Measurements from ENCODE around the gene MEA1.
A peak's percentile ranks its signal among the peaks of the same experiment; 100 is the strongest.

The MEA1 gene

GRCh38 chr6:42984924-42985475 is 28.7 kb downstream of the MEA1 start:
- Histone ChIP-seq H3F3A (ENCODE audit: low read depth) (no peaks in the 10 kb centered on the region), H3K27me3 (ENCODE audit: insufficient read depth, low read length, poor library complexity, severe bottlenecking) (no peaks in the 10 kb centered on the region), H3K4me1 (ENCODE audit: insufficient read depth, low read length, poor library complexity, severe bottlenecking) (peaks cover 44% of the 10 kb centered on the region), H3K9ac (ENCODE audit: low read depth, low read length, poor library complexity, severe bottlenecking) (peak overlapping the region; percentile 90), H3K9me3 (ENCODE audit: insufficient read depth, low read depth, low read length) (no peaks in the 10 kb centered on the region), H3K4me3 (ENCODE audit: low read length, poor library complexity, severe bottlenecking) (peak overlapping the region; percentile 85), H3K79me2 (ENCODE audit: insufficient read depth, low read length) (peaks cover 45% of the 10 kb centered on the region), H3K9me2 (replicated peaks; ENCODE audit: low read depth, low read length) (no peaks in the 10 kb centered on the region), H4K20me1 (ENCODE audit: insufficient read depth, low read length, poor library complexity, severe bottlenecking) (peaks cover 5% of the 10 kb centered on the region), H2AFZ (ENCODE audit: low read length) (peak overlapping the region; percentile 79), H3K4me2 (ENCODE audit: low read depth, low read length, poor library complexity, severe bottlenecking) (peak overlapping the region; percentile 90), H3K36me3 (ENCODE audit: insufficient read depth, low read length) (no peaks in the 10 kb centered on the region)
- TF ChIP-seq CTCF (conservative IDR thresholded peaks at IDR 0.05; ENCODE audit: low read length), result no peak
- TF ChIP-seq EZH2phosphoT487 (IDR thresholded peaks at IDR 0.05; ENCODE audit: borderline replicate concordance), result no peak

- Histone ChIP-seq H2AFZ (ENCODE audit: low read length) (peak within 1 kb of the TSS; percentile 86), H3K27me3 (ENCODE audit: insufficient read depth, low read length, poor library complexity, severe bottlenecking) (no peaks in the 10 kb centered on the region), H3F3A (ENCODE audit: low read depth) (no peaks in the 10 kb centered on the region), H4K20me1 (ENCODE audit: insufficient read depth, low read length, poor library complexity, severe bottlenecking) (peaks cover 5% of the 10 kb centered on the region), H3K36me3 (ENCODE audit: insufficient read depth, low read length) (no peaks in the 10 kb centered on the region), H3K9me2 (replicated peaks; ENCODE audit: low read depth, low read length) (no peaks in the 10 kb centered on the region), H3K4me2 (ENCODE audit: low read depth, low read length, poor library complexity, severe bottlenecking) (peak within 1 kb of the TSS; percentile 97), H3K4me1 (ENCODE audit: insufficient read depth, low read length, poor library complexity, severe bottlenecking) (peaks cover 51% of the 10 kb centered on the region), H3K9me3 (ENCODE audit: insufficient read depth, low read depth, low read length) (no peaks in the 10 kb centered on the region), H3K4me3 (ENCODE audit: low read length, poor library complexity, severe bottlenecking) (peak within 1 kb of the TSS; percentile 85), H3K9ac (ENCODE audit: low read depth, low read length, poor library complexity, severe bottlenecking) (peak within 1 kb of the TSS; percentile 90), H3K79me2 (ENCODE audit: insufficient read depth, low read length) (peaks cover 45% of the 10 kb centered on the region)
- TF ChIP-seq CTCF (conservative IDR thresholded peaks at IDR 0.05; ENCODE audit: low read length) (no peak), EZH2phosphoT487 (IDR thresholded peaks at IDR 0.05; ENCODE audit: borderline replicate concordance) (no peak)
Measured at GRCh38 chr6:42984001-42984923, 29.5 kb downstream of the MEA1 start, which contains the start of gene PPP2R5D. TSS of gene PPP2R5D (plus strand) at chr6:42984570. CDS start at chr6:42984678, 108 bp downstream.

- no peaks in the 10 kb centered on the region for H3K36me3 ChIP-seq (ENCODE audit: insufficient read depth, low read length)
- H3K9me3 ChIP-seq (ENCODE audit: insufficient read depth, low read depth, low read length), result no peaks in the 10 kb centered on the region
- H3K4me2 ChIP-seq (ENCODE audit: low read depth, low read length, poor library complexity, severe bottlenecking), result no peak overlapping the region
- TF ChIP-seq CTCF (conservative IDR thresholded peaks at IDR 0.05; ENCODE audit: low read length) (no peak), EZH2phosphoT487 (IDR thresholded peaks at IDR 0.05; ENCODE audit: borderline replicate concordance) (no peak)
- H3F3A ChIP-seq (ENCODE audit: low read depth), result no peaks in the 10 kb centered on the region
- H2AFZ ChIP-seq (ENCODE audit: low read length), result no peak overlapping the region
- H3K27me3 ChIP-seq (ENCODE audit: insufficient read depth, low read length, poor library complexity, severe bottlenecking), result no peaks in the 10 kb centered on the region
- peaks cover 6% of the 10 kb centered on the region for H4K20me1 ChIP-seq (ENCODE audit: insufficient read depth, low read length, poor library complexity, severe bottlenecking)
- no peaks in the 10 kb centered on the region for H3K9me2 ChIP-seq (replicated peaks; ENCODE audit: low read depth, low read length)
- peaks cover 37% of the 10 kb centered on the region for H3K79me2 ChIP-seq (ENCODE audit: insufficient read depth, low read length)
- H3K4me3 ChIP-seq (ENCODE audit: low read length, poor library complexity, severe bottlenecking), result no peak overlapping the region
- no peak overlapping the region for H3K9ac ChIP-seq (ENCODE audit: low read depth, low read length, poor library complexity, severe bottlenecking)
- peaks cover 38% of the 10 kb centered on the region for H3K4me1 ChIP-seq (ENCODE audit: insufficient read depth, low read length, poor library complexity, severe bottlenecking)
Measured at GRCh38 chr6:42981836-42982235, 31.9 kb downstream of the MEA1 start.
